HTR-8/SVneo (cell line): Measurements from ENCODE around the gene MS4A5.
"Not testable (repeated sequence)": the region's sequence is repeated elsewhere in the genome, so short reads cannot be mapped to it uniquely, and the experiment has no call there.

Experiments used
- DNase-seq: peaks from one replicate; pipeline ENCODE4 v3.0.0; 2011; ENCODE audit warnings: low spot score, mixed read lengths; ENCODE audit not compliant: insufficient read length
- FAIRE-seq: peaks from 2 replicates; lab custom pipeline; 2011; peaks lifted over from hg19 to GRCh38; lab: Jason Lieb, UNC

MS4A5 gene, protein sequence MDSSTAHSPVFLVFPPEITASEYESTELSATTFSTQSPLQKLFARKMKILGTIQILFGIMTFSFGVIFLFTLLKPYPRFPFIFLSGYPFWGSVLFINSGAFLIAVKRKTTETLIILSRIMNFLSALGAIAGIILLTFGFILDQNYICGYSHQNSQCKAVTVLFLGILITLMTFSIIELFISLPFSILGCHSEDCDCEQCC

GRCh38 chr11:60429272-60429671 is at the start of gene MS4A5:
MS4A5 (plus strand) TSS chr11:60429572; CDS start chr11:60429675, 103 bp downstream.
- DNase-seq (no peak), FAIRE-seq (no peak)

DNA sequence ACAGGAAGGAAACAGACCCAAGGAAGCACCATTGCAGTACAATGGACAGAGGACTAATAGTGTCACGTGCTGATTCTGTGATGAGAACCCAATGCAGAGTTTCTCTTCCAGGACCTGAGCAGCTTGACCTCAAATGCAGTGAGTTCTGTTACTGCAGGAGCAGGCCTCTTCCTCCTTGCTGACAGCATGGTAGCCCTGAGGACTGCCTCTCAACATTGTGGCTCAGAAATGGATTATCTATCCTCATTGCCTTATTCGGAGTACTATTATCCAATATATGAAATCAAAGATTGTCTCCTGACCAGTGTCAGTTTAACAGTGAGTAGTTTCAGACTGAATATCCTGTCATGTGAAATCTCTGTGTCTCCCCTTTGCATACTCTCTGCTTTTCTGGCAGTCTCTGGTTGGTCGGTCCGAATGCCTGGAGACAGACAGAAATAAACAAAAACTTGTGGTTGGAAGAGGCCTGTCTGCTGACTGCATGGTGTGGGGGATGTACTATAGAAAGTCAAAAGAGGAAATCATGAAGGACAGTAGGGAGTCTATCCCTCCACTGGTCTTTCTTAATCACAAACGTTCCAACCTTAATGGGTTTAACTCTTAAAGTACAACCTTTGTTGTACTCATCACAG is 40.0 kb upstream of the MS4A5 start:
- FAIRE-seq (no peak), DNase-seq (no peak)

DNA sequence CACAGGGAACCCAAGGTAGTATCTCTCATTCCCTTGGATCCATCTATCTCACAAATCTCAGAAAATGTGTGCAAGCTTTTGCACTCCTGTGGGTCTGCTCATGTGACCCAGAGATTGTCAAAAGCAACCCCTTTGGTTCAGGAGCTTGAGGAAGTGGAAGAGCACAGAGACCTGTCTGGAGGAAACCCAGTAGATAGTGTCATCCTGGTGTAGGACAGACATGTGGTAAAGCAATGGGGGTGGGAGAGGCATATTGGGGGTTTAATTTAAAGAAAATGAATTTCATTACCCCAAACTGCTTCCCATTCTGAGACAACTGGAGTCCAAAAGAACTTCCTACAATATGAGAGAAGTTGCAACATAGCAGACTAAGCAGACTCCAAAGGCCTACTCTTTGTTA is 39.0 kb upstream of the MS4A5 start:
- no peak for DNase-seq
- no peak for FAIRE-seq

DNA sequence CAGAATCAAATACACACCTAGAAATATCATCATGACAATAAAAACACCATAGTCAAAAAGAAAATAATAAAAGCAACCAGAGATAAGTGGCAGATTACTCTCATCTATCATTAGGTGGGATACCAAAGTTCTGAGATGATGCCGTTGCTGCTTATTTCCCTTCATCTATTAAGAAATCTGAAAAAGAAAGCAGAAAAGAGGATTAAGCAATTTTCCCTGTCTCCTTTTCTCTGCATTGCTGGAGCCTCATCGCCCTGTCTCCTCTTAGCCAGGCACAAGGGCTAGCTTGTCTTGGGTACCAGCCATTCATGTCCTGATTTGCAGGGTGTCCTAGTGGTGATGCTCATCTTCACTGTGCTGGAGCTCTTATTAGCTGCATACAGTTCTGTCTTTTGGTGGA is 37.0 kb upstream of the MS4A5 start:
- DNase-seq (no peak), FAIRE-seq (no peak)

DNA sequence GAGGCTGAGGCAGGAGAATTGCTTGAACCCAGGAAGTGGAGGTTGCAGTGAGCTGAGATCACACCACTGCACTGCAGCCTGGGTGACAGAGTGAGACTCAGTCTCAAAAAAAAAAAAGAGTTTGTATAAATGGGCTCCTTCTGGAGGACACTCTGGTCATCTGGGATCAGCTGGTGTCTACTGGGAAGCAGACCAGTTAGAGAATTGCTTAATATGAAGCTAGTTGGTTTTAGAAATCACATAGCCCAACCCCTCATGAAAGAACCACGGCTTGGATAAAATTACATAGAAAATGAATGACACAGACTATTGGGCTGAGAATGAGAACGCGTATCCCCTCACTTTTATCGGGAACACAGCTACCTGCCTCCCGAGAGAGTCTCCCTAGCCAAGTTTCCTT is 36.4 kb upstream of the MS4A5 start:
- no peak for FAIRE-seq

DNA sequence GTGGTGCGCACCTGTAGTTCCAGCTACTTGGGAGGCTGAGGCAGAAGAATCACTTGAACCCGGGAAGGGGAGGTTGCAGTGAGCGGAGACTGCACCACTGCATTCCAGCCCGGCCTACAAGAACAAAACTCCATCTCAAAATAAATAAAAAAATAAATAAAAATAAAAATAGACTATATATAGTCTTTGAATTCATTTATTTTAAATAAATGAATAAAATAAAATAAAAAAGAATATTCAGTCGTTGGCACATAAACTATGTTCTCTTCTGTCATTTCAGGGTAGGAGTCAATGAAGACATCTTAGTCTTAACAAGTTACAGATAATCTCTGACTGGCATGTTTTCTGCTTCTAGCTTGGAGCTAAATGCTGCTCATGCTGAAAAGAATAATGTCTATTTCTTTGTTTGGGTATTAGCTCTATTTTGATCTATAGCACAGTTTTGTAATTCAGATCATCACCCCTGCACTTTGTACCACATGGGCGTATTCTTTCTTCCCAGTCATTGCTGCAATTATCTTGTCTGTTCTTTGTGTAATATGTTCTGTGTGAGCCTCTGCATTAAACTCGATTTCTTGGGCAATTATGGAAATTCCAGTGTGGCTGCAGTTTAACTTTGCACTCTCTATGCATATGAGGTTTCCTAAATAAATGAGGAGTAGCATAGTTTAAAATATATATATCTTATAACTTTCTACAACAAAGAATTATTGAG is 34.5 kb upstream of the MS4A5 start:
- DNase-seq = no peak
- FAIRE-seq = no peak

More for the DNA sequence above, 36.4 kb upstream of the MS4A5 start:
- DNase-seq = no peak

DNA sequence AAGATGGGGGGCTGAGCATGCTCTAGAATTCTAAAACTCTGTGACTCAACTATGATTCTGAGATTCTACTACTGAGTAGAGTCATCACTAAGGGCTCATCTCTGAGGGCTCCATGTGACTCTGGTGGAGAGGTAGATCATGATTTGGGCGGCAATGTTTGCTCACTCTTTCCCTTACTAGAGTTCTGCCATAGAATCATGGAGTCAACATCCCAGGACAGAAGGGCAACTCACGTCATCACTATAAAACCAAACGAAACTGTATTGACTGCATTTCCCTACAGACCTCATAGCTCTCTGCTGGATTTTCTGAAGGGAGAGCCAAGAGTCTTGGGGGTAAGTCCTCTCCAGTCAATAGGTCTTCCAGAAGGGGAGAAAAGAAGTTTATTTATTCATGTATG is 33.0 kb upstream of the MS4A5 start, which contains the start of gene MS4A14:
TSS of gene MS4A14 (plus strand) at position 78 of the 400 bp plus-strand sequence. CDS start at position 198, 120 bp downstream.
- DNase-seq (no peak), FAIRE-seq (no peak)

GRCh38 chr11:60396799-60397198 is 32.6 kb upstream of the MS4A5 start:
- DNase-seq = no peak
- FAIRE-seq = no peak

DNA sequence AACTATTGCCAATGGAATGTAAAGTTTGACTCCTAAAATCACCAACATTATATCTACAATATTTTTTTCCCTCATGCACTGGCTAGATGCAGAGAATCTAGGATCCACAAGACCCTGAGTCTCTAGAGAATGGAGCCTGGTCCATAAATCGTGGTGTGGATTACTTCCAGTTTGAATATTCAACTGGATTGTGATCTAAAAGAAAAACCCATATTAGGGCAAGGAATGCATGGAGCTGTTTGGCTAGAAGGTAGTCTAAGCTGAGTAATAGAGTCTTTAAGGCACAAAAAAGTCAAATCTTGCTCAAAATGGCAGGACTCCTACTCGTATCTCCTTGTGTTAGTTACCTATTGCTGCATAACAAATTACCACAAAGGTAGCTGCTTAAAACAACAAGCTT is 9.4 kb upstream of the MS4A5 start:
- no peak for FAIRE-seq
- DNase-seq = no peak

GRCh38 chr11:60422609-60423008 is 6.8 kb upstream of the MS4A5 start:
- DNase-seq (no peak), FAIRE-seq (no peak)

- no peak for DNase-seq
- FAIRE-seq = no peak
Observed at GRCh38 chr11:60428517-60428916, 855 bp upstream of the MS4A5 start.

DNA sequence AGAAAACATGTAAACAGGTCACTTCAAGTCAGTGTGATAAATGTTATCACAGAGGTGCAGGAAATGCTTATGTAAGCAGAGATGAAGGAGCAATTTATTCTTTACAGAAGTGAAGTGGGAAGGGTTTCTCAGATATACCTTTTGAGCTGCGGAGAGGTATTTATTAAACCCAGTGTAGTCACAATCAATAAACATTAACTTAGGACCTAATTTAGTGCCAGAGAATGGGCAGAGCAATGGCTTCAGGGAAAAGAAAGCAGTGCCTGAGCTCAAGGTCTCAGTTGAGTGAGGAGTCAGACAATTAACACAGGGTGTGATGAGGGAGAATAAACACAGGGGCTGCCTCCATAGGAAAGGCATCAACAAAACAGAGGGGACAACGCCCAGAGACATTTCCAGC is 1.9 kb downstream of the MS4A5 start:
- no peak for DNase-seq
- FAIRE-seq = no peak

DNA sequence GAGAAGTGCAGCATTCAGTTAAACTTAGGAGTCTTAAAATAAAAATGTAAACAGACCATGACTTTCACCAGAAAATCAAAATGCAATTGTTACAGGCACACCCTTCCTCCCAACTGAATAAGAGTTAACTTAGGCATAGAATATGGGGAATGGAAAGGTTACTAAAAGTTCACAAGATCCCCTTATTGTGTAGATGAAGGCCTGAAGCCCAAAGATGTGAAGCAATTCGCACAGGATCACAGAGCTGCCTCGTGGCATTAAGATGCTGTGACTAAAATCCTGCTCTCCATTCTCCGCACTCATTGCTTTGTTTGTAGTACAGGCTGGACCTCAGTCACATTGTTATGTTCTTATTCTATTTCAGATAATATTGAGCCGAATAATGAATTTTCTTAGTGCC is 4.0 kb downstream of the MS4A5 start:
- FAIRE-seq (no peak), DNase-seq (no peak)

GRCh38 chr11:60447070-60447469 is 17.7 kb downstream of the MS4A5 start:
- no peak for DNase-seq

GRCh38 chr11:60447846-60448245 is 18.5 kb downstream of the MS4A5 start:
- DNase-seq (no peak), FAIRE-seq (no peak)

More at GRCh38 chr11:60447070-60447469, 17.7 kb downstream of the MS4A5 start:
- FAIRE-seq = no peak

GRCh38 chr11:60451185-60451584 is 21.8 kb downstream of the MS4A5 start:
- FAIRE-seq, DNase-seq: not testable (repeated sequence)

- DNase-seq (no peak), FAIRE-seq (no peak)
Observed at GRCh38 chr11:60454212-60454611, 24.8 kb downstream of the MS4A5 start.

DNA sequence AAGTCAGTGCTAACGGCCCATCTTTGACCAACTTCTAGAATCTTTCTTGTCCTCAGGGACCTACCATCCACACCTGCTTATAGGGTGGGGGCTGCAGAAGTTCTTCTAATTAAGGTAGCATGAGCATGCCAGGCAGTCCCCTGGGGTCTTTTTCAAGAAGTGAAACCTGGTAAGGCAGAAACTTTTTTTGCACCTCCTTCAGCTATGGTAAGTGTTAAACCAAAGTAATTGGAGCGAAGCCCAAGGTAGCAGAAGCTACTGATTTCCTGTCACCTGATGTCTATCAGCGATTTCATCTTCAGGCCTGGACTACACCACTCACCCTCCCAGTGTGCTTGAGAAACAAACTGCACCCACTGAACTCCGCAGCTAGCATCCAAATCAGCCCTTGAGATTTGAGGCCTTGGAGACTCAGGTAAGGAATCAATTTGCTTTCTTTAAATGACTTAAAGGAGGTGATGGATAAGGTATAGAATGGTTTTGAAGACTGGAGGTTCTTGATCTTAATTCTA is 26.2 kb downstream of the MS4A5 start, which contains the start of gene MS4A1:
TSS of gene MS4A1 (plus strand) at position 317 of the 512 bp plus-strand sequence. CDS start 6,528 bp downstream, outside the sequence.
- FAIRE-seq = no peak
- DNase-seq = no peak

- DNase-seq (no peak), FAIRE-seq (no peak)
Observed at GRCh38 chr11:60457576-60457975, 28.2 kb downstream of the MS4A5 start.

DNA sequence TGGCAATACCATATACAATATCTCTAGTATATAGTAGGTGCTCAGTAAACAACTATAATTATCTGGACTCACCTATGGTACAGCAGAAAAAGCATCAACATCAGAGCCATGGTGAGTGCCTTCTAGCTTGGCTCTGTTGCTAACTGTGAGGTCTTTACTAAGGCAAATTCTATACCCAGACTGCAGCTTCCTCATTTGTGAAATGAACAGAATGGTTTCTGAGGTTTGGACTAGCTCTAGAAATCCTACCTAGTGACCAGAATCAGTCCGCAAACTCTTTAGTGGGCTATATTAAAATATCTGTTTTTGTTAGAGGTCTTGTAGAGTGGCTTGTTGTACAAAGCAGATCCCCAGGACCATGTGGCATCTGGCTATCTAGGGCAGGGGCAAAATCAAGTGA is 30.0 kb downstream of the MS4A5 start:
- no peak for FAIRE-seq

DNA sequence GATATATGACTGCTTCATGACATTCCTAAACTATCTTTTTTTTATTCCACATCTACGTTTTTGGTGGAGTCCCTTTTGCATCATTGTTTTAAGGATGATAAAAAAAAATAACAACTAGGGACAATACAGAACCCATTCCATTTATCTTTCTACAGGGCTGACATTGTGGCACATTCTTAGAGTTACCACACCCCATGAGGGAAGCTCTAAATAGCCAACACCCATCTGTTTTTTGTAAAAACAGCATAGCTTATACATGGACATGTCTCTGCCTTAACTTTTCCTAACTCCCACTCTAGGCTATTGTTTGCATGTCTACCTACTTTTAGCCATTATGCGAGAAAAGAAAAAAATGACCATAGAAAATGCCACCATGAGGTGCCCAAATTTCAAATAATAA is 39.5 kb downstream of the MS4A5 start:
- DNase-seq (no peak), FAIRE-seq (no peak)

More for the DNA sequence above, 30.0 kb downstream of the MS4A5 start:
- no peak for DNase-seq
